ENCODE data around the gene NOX4.
A peak's percentile ranks its signal among the peaks of the same experiment; 100 is the strongest.
"Not testable (repeated sequence)": the region's sequence is repeated elsewhere in the genome, so short reads cannot be mapped to it uniquely, and the experiment has no call there.

NOX4 gene

GRCh38 chr11:89457190-89457589, 34.0 kb downstream of the NOX4 start:
- DNase-seq = no peak

DNA sequence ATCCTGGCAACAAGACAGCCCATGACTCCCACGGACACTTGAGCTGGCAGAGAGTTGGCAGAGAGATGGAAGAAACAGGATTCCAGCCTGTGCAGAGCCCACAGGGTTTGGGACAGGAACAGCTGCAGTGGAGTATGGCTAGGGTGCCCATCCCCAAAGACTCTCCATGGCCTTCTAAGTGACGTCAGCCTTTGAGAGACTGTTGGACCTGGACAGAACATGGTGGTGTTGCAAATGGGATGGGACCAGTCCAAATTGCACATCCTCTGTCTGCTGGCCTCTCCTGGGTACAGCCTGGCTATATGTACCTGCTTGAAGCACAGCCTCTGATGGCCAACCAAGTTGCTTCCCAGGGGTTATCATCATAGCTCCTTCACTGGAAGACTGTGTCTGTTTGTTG, 34.5 kb downstream of the NOX4 start:
- DNase-seq = no peak

DNA sequence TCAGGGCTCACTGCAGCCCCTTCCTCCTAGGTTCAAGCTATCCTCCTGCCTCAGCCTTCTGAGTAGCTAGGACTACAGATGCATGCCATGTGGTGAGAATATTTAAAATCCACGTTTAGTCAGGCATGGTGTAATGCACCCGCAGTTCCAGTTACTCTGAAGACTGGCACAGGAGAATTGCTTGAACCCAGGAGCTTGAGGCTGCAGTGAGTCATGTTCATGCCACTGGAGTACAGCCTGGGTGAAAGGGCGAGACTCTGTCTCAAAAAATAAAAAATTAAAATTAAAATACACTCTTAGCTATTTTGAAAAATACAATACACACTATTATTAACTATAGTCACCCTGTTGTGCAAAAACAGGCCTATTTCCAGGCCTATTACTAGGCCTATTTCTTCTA, 38.4 kb downstream of the NOX4 start:
- no peak for DNase-seq

- no peak for DNase-seq
Observed at GRCh38 chr11:89447845-89448244, 43.3 kb downstream of the NOX4 start.

- DNase-seq = no peak
Observed at GRCh38 chr11:89443361-89444322, 47.5 kb downstream of the NOX4 start.

GRCh38 chr11:89442801-89443200, 48.4 kb downstream of the NOX4 start:
- no peak for DNase-seq

DNA sequence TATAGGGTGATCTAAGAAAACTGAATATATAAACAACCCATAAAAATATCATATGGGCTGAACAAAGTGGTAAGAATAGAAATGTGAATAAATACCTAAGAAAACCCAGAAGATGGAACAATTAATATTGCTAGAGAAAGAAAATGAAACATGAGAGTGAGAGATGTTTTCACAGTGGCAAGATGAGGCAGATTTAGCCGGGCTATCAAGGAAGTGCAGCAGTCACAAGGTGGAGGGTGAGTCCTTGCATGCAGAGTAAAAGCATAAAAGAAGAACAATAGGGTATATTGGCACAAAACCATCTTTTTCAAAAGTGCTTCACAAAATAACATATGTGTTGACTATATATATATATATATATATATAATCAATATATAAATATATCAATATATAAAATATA, 49.6 kb downstream of the NOX4 start:
- DNase-seq = no peak

DNA sequence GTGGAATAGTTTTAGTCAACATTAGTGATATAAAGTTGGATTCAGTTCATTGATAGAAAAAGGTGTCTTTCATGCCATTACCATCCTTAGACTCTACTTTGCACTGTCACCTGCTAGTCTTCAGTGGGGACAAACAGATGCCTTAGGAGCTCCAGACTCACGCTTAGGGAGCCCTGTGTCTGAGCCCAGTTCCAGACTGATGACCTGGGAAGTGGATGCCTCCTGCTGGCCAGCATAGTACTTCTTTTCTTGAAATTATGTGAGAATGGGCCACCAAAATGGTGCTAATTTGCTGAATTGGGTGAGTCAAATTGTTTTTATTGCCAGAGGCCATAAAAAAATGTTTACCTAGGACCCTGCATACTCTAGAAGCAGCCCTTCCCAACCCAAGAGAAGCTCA, 53.9 kb downstream of the NOX4 start:
- DNase-seq = peak; percentile 23

DNA sequence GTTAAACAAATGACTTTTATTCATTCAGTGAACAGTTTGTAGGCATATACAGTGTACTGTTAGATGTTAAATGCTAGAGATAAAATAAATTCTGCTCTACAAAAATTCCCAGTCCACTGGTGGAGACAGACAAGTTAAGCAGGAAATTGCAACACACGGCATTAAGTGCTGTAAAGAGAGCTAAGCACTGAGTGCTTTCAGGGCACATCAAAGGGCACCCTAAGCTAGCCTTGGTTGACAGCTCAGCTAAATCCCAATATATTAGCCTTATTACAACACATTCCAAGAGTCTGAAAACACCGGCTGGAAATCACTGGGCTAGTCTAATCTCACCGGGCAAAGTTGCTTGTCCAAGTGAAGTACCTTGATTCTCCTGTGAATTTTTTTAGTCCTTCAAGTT, 55.1 kb downstream of the NOX4 start:
- peak; percentile 59 for DNase-seq

DNA sequence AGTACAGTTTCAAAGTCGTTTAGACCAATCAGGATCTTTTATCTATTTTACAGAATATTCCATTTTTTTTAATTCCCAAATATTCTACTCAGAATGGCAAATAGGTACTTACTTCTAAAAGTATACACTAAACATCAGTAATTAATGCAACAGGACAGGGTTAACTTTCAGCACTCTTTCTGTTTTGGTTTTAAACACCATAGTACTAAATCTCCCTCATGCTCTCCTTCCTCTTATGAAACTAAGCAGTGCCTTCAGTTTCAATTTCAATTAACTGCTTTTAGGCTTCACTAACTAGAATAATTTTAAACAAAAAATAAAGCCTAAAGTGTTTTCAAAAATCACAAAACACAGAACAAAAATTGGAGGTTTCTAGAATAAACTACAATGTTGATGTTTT, 57.9 kb downstream of the NOX4 start:
- DNase-seq = no peak

GRCh38 chr11:89432182-89432581, 59.0 kb downstream of the NOX4 start:
- DNase-seq = not testable (repeated sequence)

GRCh38 chr11:89426501-89426900, 64.7 kb downstream of the NOX4 start:
- not testable (repeated sequence) for DNase-seq

GRCh38 chr11:89421718-89422117, 69.5 kb downstream of the NOX4 start:
- no peak for DNase-seq

GRCh38 chr11:89420981-89421380, 70.2 kb downstream of the NOX4 start:
- no peak for DNase-seq

GRCh38 chr11:89416961-89417360, 74.2 kb downstream of the NOX4 start:
- DNase-seq = no peak

- not testable (repeated sequence) for DNase-seq
Observed at GRCh38 chr11:89411112-89411511, 80.1 kb downstream of the NOX4 start.

GRCh38 chr11:89410666-89411065, 80.5 kb downstream of the NOX4 start:
- not testable (repeated sequence) for DNase-seq

GRCh38 chr11:89408441-89408840, 82.7 kb downstream of the NOX4 start:
- not testable (repeated sequence) for DNase-seq

- peak; percentile 63 for DNase-seq
Observed at GRCh38 chr11:89405629-89406028, 85.5 kb downstream of the NOX4 start.

DNA sequence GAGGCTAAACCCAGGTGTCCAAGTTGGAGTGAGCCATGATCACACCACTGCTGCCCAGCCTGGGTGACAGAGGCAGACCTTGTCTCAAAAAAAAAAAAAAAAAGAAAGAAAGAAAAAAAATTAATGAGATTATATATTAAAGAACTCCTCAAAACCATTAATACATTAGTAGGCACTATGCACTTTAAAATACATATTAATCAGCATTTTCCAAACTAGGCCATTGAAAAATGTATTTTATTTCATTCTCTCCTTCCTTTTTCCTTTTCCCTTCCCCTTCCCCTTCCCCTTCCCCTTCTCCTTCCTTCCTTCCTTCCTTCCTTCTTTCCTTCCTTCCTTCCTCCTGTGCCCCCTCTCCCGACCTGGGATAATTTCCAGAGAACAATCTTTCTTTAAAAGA, 99.5 kb downstream of the NOX4 start:
- DNase-seq = not testable (repeated sequence)

GRCh38 chr11:89387501-89387900, 103.7 kb downstream of the NOX4 start:
- not testable (repeated sequence) for DNase-seq

- DNase-seq = not testable (repeated sequence)
Observed at GRCh38 chr11:89382986-89383385, 108.2 kb downstream of the NOX4 start.

GRCh38 chr11:89381094-89381493, 110.1 kb downstream of the NOX4 start:
- no peak for DNase-seq

DNA sequence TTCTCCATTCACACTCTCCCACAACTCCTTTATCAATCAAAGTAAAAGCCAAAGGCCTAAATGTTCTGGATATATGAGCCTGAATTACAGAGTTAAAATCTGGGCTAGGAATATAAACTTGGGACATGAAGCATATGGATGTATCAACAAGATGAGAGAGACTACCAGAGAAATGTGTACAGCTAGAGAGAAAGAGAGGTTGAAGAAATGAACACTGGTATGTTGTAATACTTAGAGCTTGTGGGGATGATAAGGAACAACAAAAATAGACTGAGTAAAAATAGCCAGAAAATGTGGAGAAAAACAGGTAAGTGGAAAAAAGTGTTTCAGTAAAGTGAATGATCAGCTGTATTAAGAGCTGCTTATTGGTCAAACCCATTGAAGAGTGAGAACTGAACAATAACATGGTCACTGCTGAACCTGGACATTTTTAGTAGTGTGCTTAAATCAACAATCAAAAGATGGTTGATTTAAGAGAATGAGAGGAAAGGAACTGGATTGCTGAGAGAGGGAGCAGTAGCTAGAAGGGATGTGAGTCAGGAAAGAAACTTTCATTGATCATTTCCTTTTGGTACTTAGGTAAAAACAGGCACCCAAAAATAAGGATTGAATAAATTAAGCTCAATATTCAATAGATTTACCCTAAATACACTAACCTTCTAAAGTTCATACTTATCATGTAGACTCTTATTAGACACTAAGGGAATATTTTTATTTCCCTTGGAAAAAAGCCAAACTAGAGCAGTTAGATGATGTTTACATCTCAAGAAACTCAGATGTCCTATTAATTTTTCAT, 111.0 kb downstream of the NOX4 start:
- DNase-seq = not testable (repeated sequence)

Data from DMS53 (cell line).